Activated CD8-positive, alpha-beta memory T cell treated with anti-CD3 and anti-CD28 coated beads, Interleukin-2, amount 10 ng/mL, durations not matched to agents 7 days and 5 days (primary cell): ENCODE measurements around the gene PPARD. TPM values are rescaled to one million over a fixed set of nuclear protein-coding genes. Genes with fewer than 3 reads are reported as not detected.
"Not testable (repeated sequence)": the region's sequence is repeated elsewhere in the genome, so short reads cannot be mapped to it uniquely, and the experiment has no call there.

Experiments
- ATAC-seq: fragments of 150-1000 bp; cut with Tn5 transposase; one replicate; pipeline ENCODE4 v1.10.0; 2021; ENCODE audit warnings: moderate library complexity
- CTCF ChIA-PET: fragments of 350-600 bp; sonication (Branson Sonifier 250); formaldehyde crosslinking; loops from one replicate; lab custom pipeline; 2021; ENCODE audit warnings: antibody characterized with exemption; lab: Charles Lee
- DNase-seq: peaks from one replicate; pipeline ENCODE4 v3.0.0-alpha.2; 2020
- H3K27ac Mint-ChIP-seq: one replicate; pipeline ENCODE4 v1.8.0; 2021; ENCODE audit warnings: mild to moderate bottlenecking, mixed read lengths
- H3K27me3 Mint-ChIP-seq: one replicate; pipeline ENCODE4 v1.8.0; 2021; ENCODE audit warnings: mixed read lengths
- H3K36me3 Mint-ChIP-seq: one replicate; pipeline ENCODE4 v1.8.0; 2021; ENCODE audit warnings: mild to moderate bottlenecking, mixed read lengths
- H3K4me1 Mint-ChIP-seq: one replicate; pipeline ENCODE4 v1.8.0; 2021; ENCODE audit warnings: mixed read lengths
- H3K4me3 Mint-ChIP-seq: one replicate; pipeline ENCODE4 v1.8.0; 2021; ENCODE audit warnings: mild to moderate bottlenecking, moderate library complexity, mixed read lengths
- H3K9me3 Mint-ChIP-seq: one replicate; pipeline ENCODE4 v1.8.0; 2022; ENCODE audit warnings: low read depth, mixed read lengths
- total RNA-seq, 2 experiments: library from RNA; stranded (reverse); gene quantifications; one replicate each; pipeline ENCODE4 v1.2.3, GENCODE V29; 2021

The PPARD gene
- total RNA-seq, 2 experiments from 2014 or later = 16.4 to 18.8 TPM

GRCh38 chr6:35432291-35432690 is 89.9 kb downstream of the PPARD start:
- peaks cover 15% of the 10 kb centered on the region for H3K36me3 Mint-ChIP-seq
- CTCF ChIA-PET = interaction anchor here (1.6 kb wide), 1 partner anchor 12 kb away, joined by 5 read pairs; no protein-coding TSS in a partner anchor
- no peak overlapping the region for H3K4me3 Mint-ChIP-seq
- no peak for DNase-seq
- no peak overlapping the region for H3K27ac Mint-ChIP-seq
- ATAC-seq = no peak
- no peaks in the 10 kb centered on the region for H3K27me3 Mint-ChIP-seq
- no peaks in the 10 kb centered on the region for H3K4me1 Mint-ChIP-seq
- H3K9me3 Mint-ChIP-seq = peaks cover 16% of the 10 kb centered on the region

DNA sequence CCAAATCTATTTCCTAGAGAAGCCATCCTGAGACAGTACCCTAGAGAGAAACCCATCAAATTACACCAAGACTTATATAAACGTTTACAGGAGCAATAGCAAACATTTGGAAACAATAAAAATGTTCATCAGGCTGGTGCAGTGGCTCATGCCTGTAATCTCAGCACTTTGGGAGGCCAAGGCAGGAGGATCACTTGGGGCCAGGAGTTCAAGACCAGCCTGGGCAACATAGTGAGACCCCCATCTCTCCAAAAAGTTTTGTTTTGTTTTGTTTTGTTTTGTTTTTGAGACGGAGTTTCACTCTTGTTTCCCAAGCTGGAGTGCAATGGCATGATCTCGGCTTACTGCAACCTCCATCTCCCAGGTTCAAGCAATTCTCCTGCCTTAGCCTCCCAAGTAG is 90.3 kb downstream of the PPARD start:
- ATAC-seq, H3K4me3 Mint-ChIP-seq, H3K4me1 Mint-ChIP-seq, H3K27ac Mint-ChIP-seq, DNase-seq, H3K27me3 Mint-ChIP-seq: not testable (repeated sequence)
- CTCF ChIA-PET = interaction anchor here (1.6 kb wide), 1 partner anchor 12 kb away, joined by 5 read pairs; no protein-coding TSS in a partner anchor
- Mint-ChIP-seq H3K36me3 (peaks cover 15% of the 10 kb centered on the region), H3K9me3 (peaks cover 16% of the 10 kb centered on the region)

- no peak for ATAC-seq
- CTCF ChIA-PET = no interaction called here
These were observed 92.9 kb downstream of the PPARD start for GRCh38 chr6:35435074-35435837.

GRCh38 chr6:35436071-35436857 is 93.9 kb downstream of the PPARD start:
- no peak for DNase-seq
- H3K4me3 Mint-ChIP-seq = no peak overlapping the region
- CTCF ChIA-PET = interaction anchor here (1.4 kb wide), 1 partner anchor 13 kb away, joined by 7 read pairs; no protein-coding TSS in a partner anchor
- no peaks in the 10 kb centered on the region for H3K36me3 Mint-ChIP-seq
- H3K27ac Mint-ChIP-seq = no peak overlapping the region
- H3K4me1 Mint-ChIP-seq = no peaks in the 10 kb centered on the region
- no peak for ATAC-seq
- H3K27me3 Mint-ChIP-seq = no peaks in the 10 kb centered on the region
- no peaks in the 10 kb centered on the region for H3K9me3 Mint-ChIP-seq

More at GRCh38 chr6:35435074-35435837, 92.9 kb downstream of the PPARD start:
- no peak for DNase-seq
- Mint-ChIP-seq H3K27ac (no peak overlapping the region), H3K9me3 (peaks cover under 1% of the 10 kb centered on the region), H3K27me3 (no peaks in the 10 kb centered on the region), H3K36me3 (no peaks in the 10 kb centered on the region), H3K4me1 (no peaks in the 10 kb centered on the region), H3K4me3 (no peak overlapping the region)

GRCh38 chr6:35438378-35439065 is 96.2 kb downstream of the PPARD start:
- H3K4me3 Mint-ChIP-seq, H3K27ac Mint-ChIP-seq, ATAC-seq, DNase-seq, H3K36me3 Mint-ChIP-seq, H3K27me3 Mint-ChIP-seq, H3K4me1 Mint-ChIP-seq, H3K9me3 Mint-ChIP-seq: not testable (repeated sequence)
- CTCF ChIA-PET = interaction anchor here (1.0 to 1.4 kb wide), 3 partner anchors 9 to 19 kb away, joined by 3 to 4 read pairs (median 4); no protein-coding TSS in a partner anchor

- H3K27ac Mint-ChIP-seq = no peak overlapping the region
- CTCF ChIA-PET = interaction anchor here (1.4 kb wide), 1 partner anchor 10 kb away, joined by 4 read pairs; no protein-coding TSS in a partner anchor
These were observed 97.0 kb downstream of the PPARD start for GRCh38 chr6:35439308-35439707.

GRCh38 chr6:35441205-35441604 is 98.8 kb downstream of the PPARD start:
- ATAC-seq (no peak), DNase-seq (no peak)
- Mint-ChIP-seq H3K27ac (no peak overlapping the region), H3K36me3 (no peaks in the 10 kb centered on the region), H3K9me3 (no peaks in the 10 kb centered on the region), H3K4me3 (no peak overlapping the region), H3K4me1 (peaks cover 13% of the 10 kb centered on the region), H3K27me3 (no peaks in the 10 kb centered on the region)
- CTCF ChIA-PET = interaction anchor here (2.5 kb wide), 1 partner anchor 22 kb away, joined by 10 read pairs; no protein-coding TSS in a partner anchor

More at GRCh38 chr6:35439308-35439707, 97.0 kb downstream of the PPARD start:
- Mint-ChIP-seq H3K4me1 (no peaks in the 10 kb centered on the region), H3K36me3 (no peaks in the 10 kb centered on the region), H3K9me3 (no peaks in the 10 kb centered on the region), H3K27me3 (no peaks in the 10 kb centered on the region), H3K4me3 (no peak overlapping the region)
- ATAC-seq (no peak), DNase-seq (no peak)

GRCh38 chr6:35441642-35442041 is 99.3 kb downstream of the PPARD start:
- H3K27ac Mint-ChIP-seq = no peak overlapping the region
- CTCF ChIA-PET = interaction anchor here (2.5 to 2.8 kb wide), 2 partner anchors 10 to 22 kb away, joined by 9 to 10 read pairs; partner anchors contain the start of gene FANCE
- ATAC-seq (no peak), DNase-seq (no peak)
- H3K4me3 Mint-ChIP-seq = no peak overlapping the region
- H3K36me3 Mint-ChIP-seq = no peaks in the 10 kb centered on the region
- H3K9me3 Mint-ChIP-seq = no peaks in the 10 kb centered on the region
- peaks cover 16% of the 10 kb centered on the region for H3K4me1 Mint-ChIP-seq
- no peaks in the 10 kb centered on the region for H3K27me3 Mint-ChIP-seq

- H3K4me3 Mint-ChIP-seq = no peak overlapping the region
- DNase-seq (no peak), ATAC-seq (no peak)
- H3K9me3 Mint-ChIP-seq = no peaks in the 10 kb centered on the region
- H3K4me1 Mint-ChIP-seq = peaks cover 16% of the 10 kb centered on the region
- no peaks in the 10 kb centered on the region for H3K27me3 Mint-ChIP-seq
- CTCF ChIA-PET = interaction anchor here (0.7 to 7.5 kb wide), 6 partner anchors 9 to 157 kb away, joined by 3 to 85 read pairs (median 3); partner anchors contain the start of genes DEF6 and FANCE
- no peaks in the 10 kb centered on the region for H3K36me3 Mint-ChIP-seq
- H3K27ac Mint-ChIP-seq = no peak overlapping the region
These were observed 100.3 kb downstream of the PPARD start for GRCh38 chr6:35442693-35443092.

DNA sequence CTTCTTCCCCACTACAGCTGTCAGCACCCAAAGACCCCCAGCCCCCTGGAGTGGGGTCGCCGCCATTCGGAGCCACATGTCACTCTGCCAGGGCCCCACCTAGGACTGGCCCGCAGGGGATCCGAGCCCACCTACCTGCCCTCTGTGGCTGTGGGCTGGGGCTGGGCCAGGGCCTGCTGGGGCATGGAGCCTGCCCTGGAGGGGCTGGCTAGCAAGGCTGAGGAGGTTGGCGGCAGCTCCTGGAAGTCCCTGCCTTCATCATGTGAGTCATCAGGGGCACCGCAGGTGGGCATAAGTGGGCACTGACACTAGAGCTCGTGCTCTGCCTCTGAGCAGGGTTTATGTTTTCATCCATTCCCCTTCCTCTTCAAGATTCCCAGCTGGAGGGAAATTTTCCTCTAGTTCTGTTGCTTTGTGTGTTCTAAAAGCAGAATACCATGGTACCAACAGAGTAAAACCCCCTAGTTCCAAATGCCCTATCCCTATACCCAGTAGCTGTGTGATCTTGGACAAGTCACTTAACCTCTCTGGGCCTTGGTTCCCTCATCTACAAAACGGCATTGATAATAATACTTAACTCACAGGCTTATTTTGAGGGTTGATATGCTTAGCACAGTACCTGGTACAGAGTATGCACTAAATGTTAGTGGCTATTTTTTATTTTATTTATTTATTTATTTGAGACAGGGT is 101.1 kb downstream of the PPARD start:
- DNase-seq (no peak), ATAC-seq (no peak)
- no peaks in the 10 kb centered on the region for H3K9me3 Mint-ChIP-seq
- no peaks in the 10 kb centered on the region for H3K27me3 Mint-ChIP-seq
- H3K27ac Mint-ChIP-seq = no peak overlapping the region
- no peaks in the 10 kb centered on the region for H3K36me3 Mint-ChIP-seq
- no peak overlapping the region for H3K4me3 Mint-ChIP-seq
- H3K4me1 Mint-ChIP-seq = peaks cover 16% of the 10 kb centered on the region
- CTCF ChIA-PET = interaction anchor here (0.9 to 7.5 kb wide), 7 partner anchors 8 to 148 kb away, joined by 3 to 85 read pairs (median 3); partner anchors contain the start of genes DEF6, FANCE and PPARD

DNA sequence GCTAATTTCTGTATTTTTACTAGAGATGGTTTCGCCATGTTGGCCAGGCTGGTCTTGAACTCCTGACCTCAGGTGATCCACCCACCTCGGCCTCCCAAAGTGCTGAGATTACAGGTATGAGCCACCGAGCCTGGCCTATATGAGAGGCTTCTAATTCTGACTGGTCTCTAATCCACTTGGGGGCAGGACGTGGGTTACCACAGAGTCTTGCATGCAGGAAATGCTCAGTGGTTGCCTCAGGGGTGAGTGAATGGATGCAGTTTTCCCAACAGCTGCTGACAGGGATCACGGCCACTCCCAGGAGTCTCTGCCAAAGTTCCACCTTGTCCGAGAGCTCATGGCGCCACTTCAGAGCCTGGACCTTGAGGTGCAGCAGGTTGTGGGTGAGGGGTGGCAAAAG is 103.3 kb downstream of the PPARD start:
- CTCF ChIA-PET = interaction anchor here (7.5 to 9.6 kb wide), 3 partner anchors 28 to 150 kb away, joined by 85 to 181 read pairs (median 93); partner anchors contain the start of genes DEF6 and PPARD
- peaks cover under 1% of the 10 kb centered on the region for H3K27me3 Mint-ChIP-seq
- no peaks in the 10 kb centered on the region for H3K36me3 Mint-ChIP-seq
- peaks cover 19% of the 10 kb centered on the region for H3K4me1 Mint-ChIP-seq
- DNase-seq (peak; percentile 86), ATAC-seq (peak; percentile 43)
- H3K9me3 Mint-ChIP-seq = no peaks in the 10 kb centered on the region
- no peak overlapping the region for H3K27ac Mint-ChIP-seq
- no peak overlapping the region for H3K4me3 Mint-ChIP-seq

DNA sequence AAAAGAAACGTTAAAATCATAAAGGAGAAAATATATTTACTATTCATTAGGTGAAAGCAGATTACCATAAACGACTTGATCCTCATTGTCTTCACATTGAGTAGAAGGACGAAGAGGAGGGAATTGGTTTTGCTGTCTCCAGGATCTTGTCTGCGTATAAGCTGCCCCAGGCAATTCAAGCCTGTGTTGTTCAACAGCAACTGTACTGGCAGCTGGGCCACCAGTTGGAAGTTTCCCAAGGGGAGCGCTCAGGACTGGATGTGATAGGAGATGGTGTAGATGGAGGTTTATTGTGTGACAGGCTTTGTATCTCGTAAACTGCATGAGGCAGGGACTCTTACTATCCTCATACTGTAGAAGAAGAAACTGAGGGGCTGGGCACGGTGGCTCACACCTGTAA is 105.8 kb downstream of the PPARD start:
- CTCF ChIA-PET = interaction anchor here (1.3 to 9.6 kb wide), 16 partner anchors 8 to 153 kb away, joined by 3 to 181 read pairs (median 5); partner anchors contain the start of genes DEF6, PPARD and RPL10A
- no peak for DNase-seq
- no peaks in the 10 kb centered on the region for H3K36me3 Mint-ChIP-seq
- ATAC-seq = no peak
- no peaks in the 10 kb centered on the region for H3K9me3 Mint-ChIP-seq
- no peak overlapping the region for H3K27ac Mint-ChIP-seq
- H3K4me1 Mint-ChIP-seq = peaks cover 35% of the 10 kb centered on the region
- no peak overlapping the region for H3K4me3 Mint-ChIP-seq
- peaks cover 10% of the 10 kb centered on the region for H3K27me3 Mint-ChIP-seq
